HG03457 (cell line): ENCODE results near the gene BRIP1.

Experiments used
- ATAC-seq: cut with Tn5 transposase; IDR thresholded peaks from one replicate; pipeline ENCODE4 v1.9.1; 2021; ENCODE audit warnings: moderate number of reproducible peaks; ENCODE audit not compliant: unreplicated experiment

Gene BRIP1

DNA sequence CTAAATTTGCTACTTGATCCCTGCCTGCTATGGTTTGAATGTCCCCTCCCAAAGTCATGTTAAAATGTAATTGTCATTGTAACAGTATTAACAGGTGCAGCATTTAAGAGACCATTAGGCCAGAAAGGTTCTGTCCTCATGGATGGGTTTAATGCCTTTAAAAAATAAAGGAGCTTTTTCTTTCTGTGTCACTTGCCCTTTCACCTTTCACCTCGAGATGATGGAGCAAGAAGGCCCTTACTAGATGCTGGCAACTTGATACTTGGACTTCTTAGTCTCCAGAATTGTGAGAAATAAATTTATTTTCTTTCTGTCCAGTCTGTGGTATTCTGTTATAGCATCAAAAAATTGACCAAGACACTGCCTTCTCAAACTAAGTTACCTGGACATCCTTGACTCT is 98.5 kb downstream of the BRIP1 start:
- no peak for ATAC-seq

DNA sequence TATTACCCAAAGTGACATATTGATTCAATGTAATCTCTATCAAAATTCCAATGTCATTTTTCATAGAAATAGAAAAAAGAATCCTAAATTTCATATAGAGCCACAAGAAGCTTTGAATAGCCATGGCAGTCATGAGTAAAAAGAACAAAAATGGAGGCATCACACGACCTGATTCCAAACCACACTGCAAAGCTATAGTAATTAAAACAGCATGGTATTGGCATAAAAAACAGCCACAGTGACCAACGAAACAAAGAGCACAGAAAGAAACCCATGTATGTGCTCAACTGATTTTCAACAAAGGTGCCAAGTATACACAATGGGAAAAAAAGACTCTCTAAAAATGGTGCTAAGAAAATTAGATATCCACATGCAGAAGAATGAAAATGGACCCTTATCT is 101.5 kb downstream of the BRIP1 start:
- no peak for ATAC-seq

DNA sequence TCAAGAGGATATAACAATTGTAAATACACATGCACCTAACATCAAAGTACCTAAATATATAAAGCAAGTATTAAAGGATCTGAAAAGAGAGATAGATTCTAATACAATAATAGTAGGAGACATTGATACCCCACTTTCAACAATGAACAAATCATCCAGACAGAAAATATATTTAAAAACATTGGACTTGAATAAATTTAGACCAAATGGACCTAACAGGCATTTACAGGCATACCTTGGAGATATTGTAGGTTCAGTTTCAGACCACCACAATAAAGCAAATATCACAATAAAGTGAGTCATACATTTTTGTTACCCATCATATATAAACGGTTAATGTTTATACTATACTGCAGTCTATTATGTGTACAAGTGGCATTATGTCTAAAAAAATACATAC is 104.0 kb downstream of the BRIP1 start:
- ATAC-seq, result no peak

DNA sequence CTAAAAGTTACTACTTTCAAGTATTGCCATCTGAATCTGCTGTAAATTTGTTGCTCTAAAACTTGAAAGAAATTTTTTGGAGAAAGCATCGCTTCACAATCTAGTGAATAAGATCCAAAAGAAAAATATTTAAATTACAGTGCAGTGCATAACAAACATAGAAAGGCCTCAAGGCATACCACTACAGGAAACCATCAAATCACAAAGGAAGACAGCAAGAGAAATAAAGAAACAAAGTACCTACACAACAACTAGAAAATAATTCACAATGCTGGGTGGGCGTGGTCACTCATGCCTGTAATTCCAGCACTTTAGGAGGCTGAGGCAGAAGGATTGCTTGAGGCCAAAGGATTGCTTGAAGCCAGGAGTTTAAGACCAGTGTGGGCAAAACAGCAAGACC is 104.9 kb downstream of the BRIP1 start:
- ATAC-seq, result no peak

DNA sequence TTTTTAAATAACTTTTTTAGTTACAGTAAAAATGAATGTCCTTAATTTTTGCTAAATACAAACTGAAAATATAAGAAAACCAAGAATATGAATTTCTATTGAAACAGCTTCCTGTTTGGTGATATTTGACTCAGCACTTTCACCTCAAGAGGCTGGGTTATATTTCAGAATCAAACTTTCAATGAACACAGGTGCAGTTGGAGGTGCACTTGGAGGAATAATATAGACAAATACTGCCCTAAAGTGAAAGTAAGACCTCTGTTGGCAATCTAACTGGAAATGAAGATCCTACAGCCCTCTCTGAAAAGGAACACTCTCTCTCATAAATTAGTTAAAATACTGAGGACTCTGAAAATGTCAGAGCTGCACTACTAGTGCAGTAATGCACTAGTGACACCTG is 106.2 kb downstream of the BRIP1 start:
- ATAC-seq, result no peak

DNA sequence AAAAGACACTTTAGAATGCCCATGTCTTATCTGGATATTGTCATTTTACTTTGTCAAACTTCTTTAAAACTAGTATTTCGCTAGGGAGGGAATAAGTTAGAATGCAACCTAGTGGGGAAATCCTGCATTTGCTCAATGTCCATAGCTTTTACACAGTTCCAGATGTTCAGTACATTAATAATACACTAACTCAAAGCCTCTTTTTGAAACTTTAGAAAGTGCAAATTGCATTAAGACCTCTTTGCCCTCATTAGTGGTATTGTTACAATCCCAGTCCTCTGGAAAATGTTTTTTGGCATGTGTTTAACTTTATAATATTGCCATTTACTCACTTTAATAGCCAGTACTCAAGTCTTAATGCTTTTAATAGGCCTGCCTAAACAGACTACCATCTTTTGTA is 106.8 kb downstream of the BRIP1 start:
- ATAC-seq, result no peak

DNA sequence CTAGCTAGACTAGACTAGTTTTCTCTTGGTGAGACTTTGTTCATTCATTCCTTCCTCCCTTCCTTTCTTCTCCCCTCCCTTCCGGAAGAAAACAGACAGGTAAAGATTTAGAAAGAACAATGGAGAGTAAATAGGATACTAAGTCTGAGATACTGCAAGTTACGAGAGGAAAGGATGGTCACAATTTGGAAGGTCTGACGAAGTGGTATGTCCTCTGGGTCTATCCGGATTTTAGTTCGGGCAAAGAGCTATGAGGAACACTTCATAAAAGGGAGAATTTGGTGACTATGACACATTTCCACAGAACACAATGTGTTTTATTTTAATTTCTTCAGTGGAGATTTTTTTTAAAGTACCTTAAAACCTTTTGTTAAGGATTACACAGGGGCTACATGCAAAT is 107.7 kb downstream of the BRIP1 start:
- ATAC-seq, result no peak

DNA sequence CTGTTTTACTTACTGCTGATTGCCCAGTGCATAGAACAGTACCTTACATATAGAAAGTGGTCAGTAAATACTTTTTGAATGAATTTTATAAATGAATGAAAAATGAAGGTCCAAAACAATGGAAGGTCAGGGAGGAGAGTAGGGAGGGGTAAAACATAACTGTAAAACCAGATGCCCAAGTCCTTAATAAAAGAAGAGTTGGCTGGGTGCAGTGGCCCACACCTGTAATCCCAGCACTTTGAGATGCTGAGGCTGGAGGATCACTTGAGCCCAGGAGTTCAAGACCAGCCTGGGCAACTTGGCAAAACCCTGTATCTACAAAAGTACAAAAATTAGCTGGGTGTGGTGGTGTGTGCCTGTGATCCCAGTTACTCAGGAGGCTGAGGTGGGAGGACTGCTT is 108.2 kb downstream of the BRIP1 start:
- no peak for ATAC-seq

DNA sequence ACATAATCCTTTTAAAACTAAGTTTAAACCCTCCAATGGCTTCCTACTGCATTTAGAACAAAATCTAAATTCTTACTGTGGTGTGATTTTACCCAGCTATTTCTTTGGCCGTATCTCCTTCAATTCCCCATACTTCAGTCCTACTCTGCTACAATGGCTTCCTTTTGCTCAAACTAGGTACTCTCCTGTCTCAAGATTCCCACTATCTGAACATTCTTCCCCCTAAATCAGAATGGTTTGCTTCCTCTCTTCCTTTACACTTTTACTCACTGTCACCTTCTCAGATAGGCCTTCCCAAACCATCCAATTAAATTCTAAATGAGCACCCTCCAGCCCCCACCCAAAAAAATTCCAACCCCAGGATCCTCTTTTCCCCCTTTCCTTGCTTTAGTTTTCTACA is 109.2 kb downstream of the BRIP1 start:
- no peak for ATAC-seq

DNA sequence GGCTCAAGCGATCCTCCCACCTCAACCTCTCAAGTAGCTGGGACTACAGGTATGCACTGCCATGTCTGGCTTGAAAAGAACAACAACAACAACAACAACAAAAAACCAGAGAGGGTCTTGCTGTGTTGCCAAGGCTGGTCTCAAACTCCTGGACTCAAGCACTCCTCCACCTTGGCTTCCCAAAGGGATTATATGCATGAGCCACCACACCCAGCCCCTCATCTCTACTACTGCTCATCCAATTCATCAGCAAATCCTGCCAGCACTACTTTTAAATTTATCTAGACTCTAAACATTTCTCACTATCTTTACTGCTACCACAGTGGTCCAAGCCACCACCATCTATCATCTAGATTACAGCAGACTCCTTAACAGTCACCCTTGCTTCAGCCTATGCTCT is 109.6 kb downstream of the BRIP1 start:
- ATAC-seq, result no peak

DNA sequence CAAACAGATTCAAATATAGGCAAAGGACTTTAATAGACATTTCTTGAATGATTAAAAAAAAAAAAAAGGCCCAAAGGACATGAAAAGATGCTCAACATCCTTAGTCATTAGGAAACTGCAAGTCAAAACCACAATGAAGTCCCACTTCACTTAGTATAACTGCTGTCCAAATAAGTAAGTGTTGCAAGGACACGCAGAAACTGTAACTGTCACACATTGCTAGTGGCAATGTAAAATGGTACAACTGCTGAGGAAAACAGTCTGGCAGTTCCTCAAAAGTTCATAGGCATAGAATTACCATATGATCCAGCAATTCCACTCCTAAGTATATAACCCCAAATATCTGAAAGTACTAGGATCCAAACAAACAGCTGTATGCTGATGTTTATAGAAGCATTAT is 112.7 kb downstream of the BRIP1 start:
- peak; percentile 84 for ATAC-seq

DNA sequence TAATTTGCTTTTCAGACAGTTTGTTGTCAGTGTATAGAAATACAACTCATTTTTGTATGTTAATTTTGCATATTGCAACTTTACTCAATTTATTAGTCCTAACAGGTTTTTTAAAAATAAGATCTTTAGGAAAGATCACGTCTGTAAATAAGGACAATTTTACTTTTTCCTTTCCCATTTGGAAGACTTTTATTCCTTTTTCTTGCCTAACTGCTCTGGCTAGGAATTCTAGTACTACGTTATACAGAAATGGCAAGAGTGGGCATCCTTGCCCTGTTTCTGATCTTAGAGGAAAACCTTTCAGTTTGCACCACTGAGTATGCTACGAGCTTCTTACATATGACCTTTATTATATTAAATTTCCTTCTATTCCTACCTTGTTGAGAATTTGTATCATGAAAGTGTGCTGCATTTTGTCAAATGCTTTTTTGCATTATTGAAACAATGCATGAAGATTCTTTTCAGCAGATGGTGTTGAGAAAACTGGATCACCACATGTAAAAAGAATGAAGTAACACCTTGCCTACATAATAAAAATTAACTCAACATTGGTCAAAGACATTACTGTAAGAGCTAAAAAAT is 113.4 kb downstream of the BRIP1 start:
- ATAC-seq, result no peak

DNA sequence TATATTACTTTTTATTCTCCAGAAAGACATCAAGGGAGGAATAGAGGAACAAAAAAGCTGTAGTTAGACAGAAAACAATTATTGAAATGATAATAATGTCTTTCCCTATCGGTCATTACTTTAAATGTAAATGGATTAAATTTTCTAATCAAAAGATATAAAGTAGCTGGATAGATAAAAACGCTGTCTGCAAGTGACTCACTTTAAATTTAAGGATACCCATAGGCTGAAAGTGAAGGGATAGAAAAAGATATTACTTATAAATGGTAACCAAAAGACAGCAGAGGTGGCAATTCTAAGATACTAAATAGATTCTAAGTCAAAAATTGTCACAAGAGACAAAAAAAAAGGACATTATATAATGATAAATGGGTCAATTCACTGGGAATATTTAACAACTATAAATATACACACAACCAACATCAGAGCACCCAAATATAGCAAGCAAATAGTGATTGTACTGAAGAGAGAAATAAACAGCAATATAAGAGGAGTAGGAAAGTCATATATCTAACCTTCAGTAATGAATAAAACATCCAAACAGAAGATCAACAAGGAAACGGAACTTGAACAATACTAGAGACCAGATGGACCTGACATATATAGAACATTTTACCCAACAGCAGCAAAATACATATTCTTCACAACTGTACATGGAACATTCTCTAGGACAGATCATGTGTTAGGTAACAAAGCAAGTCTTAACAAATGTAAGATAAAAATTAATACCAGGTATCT is 116.9 kb downstream of the BRIP1 start:
- ATAC-seq, result no peak

DNA sequence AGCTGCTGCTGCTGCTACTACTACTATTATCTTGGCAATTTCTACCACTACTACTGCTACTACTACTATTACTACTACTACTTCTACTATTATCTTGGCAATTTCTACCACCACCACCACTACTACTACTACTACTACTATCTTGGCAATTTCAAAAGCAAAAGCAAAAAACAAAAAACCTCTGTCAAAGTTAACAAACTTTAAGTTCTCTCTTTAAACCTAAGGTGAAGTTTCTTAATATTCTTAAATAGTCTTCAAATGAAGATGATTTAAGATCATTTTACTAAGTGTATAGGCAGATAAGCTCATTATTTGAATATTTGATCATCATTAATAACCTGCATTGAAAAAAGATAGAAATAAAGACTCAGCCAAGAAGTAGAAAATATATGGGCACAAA is 118.5 kb downstream of the BRIP1 start:
- no peak for ATAC-seq

DNA sequence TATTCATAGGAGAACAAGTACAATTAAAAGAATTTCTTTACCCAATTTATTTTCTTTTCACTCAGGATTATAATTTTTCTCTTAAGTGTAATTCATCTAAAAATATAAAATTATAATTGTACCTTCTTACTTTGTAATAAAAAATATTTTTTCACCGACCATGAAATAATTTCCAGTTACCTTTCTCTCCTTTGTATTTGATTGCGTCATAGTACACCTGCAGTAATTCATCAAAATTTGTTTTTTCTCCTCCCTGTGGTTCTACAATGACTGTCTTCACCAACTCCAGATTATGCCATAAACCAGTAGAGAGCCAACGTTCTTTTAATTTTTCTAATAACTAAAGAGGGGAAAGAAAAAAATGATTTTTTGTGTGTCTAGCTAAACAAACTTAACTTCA is 119.1 kb downstream of the BRIP1 start:
- no peak for ATAC-seq

DNA sequence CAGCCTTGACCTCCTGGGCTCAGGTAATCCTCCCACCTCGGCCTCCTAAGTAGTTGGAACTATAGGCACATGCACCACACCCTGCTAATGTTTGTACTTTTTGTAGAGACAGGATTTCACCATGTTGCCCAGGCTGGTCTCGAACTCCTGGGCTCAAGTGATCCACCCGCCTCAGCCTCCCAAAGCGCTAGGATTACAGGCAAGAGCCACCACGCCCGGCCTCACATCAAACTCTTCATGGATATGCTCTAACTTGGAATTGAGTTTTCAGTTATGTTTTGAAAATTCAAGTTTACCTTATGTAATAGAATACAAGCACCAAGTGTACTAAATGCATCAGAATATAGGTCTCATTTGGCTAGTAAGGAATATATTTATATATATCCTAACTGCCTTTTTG is 119.6 kb downstream of the BRIP1 start:
- ATAC-seq, result no peak

DNA sequence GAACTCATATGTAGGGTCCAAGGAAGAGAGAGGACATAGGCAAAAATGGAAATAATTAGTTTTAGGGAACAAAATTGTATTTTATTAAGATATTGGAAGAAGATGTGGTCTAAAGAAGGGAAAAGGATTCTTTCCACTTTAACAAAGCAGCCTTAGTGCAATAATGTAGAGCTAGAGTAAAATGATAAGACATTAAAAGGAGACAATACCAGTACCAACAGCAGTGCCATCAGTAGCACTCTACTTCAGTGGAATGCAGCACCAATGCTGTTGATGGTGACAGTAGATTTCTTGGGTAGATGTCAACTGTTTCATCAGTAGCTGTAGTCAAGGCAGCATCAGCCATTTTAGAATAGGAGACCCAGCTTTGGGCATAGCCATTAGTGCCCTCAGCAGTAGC is 124.3 kb downstream of the BRIP1 start:
- no peak for ATAC-seq

DNA sequence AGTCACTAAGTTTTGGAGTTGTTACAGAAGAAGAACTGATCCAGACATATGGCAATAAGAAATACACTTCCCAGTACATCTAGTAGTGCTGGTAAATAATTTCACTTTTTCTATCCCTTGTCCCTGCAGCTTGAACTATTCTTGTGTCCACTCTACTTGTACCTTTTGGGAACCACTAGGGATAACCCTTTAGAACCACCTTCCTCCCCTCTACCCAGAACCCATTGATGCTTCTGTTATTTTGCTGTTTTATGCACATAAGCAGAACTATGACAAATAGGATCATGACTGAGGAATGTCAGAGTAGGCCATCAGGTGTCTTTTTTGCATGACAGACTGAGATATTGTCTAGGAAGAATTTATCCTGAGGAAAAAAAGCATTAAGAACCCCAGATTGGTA is 125.1 kb downstream of the BRIP1 start:
- no peak for ATAC-seq

DNA sequence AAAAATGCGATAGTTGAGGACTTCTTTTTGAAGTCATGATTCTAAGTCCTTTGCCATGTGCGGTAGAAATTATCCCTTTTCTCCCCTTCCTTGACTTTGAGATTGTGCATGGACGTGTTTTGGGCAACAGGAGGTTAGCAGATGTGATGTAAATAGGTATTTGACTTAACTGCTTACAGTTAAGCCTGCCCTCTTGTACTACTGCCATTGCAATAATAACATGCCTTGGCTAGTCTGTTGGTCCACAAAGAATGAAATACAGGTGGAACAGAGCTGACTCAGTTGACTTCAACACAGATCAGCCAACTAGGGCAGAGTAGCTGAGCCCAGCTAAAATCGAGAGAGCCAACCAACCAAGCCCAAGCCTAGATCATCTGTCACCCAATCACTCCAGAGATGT is 125.5 kb downstream of the BRIP1 start:
- no peak for ATAC-seq

DNA sequence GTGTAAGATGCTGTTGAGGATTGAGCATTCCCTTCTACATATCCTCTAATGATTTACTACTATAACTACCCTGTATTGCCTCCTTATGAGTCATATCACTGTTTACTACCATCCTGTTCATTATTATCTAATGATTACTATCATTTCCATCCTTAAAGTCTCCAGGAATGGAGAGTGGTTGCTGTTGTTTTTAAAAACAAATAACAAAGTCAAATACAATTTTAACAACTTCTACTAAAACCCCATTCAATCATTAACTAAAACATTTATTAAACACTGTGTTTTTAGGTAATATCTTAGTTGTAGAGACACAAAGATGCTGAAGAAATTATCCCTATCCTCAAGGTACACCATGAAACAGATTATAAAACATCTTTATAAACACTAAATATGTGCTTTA is 126.9 kb downstream of the BRIP1 start:
- no peak for ATAC-seq

DNA sequence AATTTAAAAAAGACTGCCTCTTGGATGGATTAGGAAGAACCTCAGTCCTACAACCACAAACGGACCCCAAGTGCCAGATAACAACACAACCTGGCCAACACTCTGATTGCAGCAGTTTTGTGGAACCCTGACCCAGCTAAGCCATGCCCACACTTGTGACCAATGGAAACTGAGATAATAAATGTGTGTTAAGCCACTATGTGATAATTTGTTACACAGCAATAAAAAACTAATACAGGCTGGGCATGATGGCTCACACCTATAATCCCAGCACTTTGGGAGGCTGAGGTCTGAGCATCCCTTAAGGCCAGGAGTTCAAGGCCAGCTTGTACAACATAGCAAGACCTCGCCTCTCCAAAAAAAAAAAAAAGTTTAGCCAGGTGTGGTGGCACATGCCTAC is 127.5 kb downstream of the BRIP1 start:
- no peak for ATAC-seq

DNA sequence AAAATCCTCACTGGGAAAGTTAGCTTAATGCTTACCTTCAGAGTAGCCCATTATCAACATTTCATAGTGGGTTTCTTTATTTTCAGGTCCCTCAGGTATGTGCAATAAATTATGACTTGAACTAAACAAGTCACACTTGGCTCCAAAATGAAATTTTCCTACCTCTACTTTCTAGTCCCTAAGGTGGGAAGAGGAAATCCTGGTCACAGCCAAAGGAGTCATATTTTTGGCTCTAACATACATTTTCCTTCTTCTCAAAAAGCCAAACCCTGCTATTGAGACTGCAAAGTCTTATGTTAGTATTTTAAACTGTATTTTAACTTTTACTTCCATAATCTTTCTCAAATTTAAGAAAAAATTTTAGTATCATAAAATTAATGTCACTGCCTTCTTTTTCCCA is 128.9 kb downstream of the BRIP1 start:
- ATAC-seq, result no peak

DNA sequence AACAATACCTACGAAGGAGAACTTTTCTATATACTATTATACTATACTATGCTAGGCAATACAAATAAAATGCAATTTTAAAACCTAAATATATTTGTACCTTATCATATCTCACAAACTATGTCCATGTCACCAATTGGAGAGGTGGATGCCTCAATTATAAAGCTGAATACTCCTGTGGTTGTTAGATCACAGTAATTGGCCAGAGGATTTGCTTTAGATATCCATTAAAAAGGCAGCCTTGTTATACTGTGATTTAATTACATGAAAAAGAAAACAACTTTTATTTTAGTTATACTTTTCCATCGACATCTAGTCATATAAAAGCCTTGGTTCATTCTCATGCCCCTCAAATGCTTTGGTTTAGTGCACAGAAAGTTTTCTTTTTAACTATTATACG is 129.3 kb downstream of the BRIP1 start:
- ATAC-seq, result no peak
